ENCODE data around the gene POLR1H.
A peak's percentile ranks its signal among the peaks of the same experiment; 100 is the strongest.

Gene POLR1H

DNA sequence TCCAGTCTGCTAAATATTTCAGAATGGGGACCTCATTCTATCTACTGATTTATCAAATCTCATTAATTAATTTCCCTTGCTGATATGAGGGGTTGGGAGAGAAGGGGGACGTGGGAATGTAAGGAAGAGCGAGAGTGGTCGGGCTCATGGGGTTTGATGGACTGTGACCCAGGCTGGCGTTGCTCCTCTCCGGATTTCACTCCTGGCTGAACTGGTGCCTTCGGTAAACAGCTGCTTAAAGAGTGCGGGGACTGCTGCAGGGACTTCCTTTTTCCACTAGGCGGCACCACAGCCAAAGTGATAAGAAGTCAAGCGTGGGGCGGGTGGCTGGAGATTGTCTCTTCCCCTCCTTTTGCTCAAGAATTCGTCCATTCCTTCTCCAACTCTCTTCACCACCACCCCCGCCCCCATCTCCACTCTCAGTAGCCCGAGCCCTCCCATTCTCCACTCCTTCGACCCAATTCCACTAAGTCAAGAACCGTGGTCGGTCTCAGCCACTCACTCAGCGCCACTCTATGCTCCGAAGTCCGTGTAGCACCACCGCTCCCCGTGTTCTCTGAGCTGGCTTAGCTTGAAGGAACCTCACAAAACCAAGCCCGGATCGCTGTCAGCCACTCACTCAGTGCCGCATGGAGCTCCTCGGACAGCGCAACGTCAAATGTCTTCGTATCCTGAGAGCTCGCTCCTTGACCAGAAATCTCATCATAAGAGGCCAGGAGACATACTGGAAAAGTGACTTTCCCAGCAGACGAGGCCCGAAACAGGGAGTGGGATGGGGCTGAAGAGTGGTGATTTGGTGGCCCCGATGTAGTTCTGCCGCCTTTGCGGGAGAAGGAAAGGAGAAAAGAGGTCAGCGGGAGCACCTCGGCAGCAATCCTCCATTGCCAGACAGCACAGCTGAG, 42.2 kb downstream of the POLR1H start:
- TF ChIP-seq, protein P1, sequence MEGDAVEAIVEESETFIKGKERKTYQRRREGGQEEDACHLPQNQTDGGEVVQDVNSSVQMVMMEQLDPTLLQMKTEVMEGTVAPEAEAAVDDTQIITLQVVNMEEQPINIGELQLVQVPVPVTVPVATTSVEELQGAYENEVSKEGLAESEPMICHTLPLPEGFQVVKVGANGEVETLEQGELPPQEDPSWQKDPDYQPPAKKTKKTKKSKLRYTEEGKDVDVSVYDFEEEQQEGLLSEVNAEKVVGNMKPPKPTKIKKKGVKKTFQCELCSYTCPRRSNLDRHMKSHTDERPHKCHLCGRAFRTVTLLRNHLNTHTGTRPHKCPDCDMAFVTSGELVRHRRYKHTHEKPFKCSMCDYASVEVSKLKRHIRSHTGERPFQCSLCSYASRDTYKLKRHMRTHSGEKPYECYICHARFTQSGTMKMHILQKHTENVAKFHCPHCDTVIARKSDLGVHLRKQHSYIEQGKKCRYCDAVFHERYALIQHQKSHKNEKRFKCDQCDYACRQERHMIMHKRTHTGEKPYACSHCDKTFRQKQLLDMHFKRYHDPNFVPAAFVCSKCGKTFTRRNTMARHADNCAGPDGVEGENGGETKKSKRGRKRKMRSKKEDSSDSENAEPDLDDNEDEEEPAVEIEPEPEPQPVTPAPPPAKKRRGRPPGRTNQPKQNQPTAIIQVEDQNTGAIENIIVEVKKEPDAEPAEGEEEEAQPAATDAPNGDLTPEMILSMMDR (IDR thresholded peaks at IDR 0.05; ENCODE audit: insufficient read depth, low read depth, low read length, missing control alignments) = peak; percentile 98
- H3K4me3 ChIP-seq (ENCODE audit: low read depth, low read length) = peak overlapping the region; percentile 33
- peak; percentile 91 for DNase-seq (ENCODE audit: low read depth)

DNA sequence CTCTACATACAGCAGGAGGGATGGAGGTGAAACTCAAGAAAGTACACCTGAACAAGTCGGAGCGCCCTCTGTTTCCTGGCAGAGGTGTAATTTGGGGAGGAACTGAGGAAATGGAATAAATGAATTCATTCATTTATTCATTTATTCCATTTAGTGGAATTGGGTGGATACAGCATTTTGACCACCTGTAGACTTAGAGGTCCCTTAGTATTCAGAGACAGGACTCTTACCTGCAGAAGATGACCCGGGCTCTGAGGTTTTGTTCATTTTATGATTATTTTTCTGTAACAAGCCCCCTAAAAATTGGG, 42.8 kb downstream of the POLR1H start:
- H3K4me3 ChIP-seq (ENCODE audit: low read depth, low read length) = no peak overlapping the region
- TF ChIP-seq, protein P1 (IDR thresholded peaks at IDR 0.05; ENCODE audit: insufficient read depth, low read depth, low read length, missing control alignments) = no peak
- no peak for DNase-seq (ENCODE audit: low read depth)

DNA sequence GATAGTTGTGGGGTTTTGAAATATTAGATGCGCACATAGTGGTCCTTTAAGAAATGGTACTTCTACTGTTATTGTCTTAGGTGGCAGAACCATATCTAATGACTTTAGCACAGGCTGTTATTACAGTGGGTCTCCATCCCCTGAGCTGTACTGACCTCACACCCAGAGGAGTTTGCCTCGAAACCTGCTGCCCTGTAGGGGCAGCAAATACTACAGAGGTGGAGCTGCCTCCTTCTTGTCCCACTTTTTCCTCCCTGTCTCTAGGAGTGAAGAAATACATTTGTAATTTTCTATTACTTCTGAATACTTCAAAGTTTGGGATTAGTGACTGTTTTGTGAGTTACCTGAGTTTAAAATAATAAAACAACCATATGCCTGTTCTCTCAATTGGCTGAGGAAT, 43.6 kb downstream of the POLR1H start:
- no peak for DNase-seq (ENCODE audit: low read depth)
- TF ChIP-seq, protein P1 (IDR thresholded peaks at IDR 0.05; ENCODE audit: insufficient read depth, low read depth, low read length, missing control alignments) = no peak
- no peak overlapping the region for H3K4me3 ChIP-seq (ENCODE audit: low read depth, low read length)

DNA sequence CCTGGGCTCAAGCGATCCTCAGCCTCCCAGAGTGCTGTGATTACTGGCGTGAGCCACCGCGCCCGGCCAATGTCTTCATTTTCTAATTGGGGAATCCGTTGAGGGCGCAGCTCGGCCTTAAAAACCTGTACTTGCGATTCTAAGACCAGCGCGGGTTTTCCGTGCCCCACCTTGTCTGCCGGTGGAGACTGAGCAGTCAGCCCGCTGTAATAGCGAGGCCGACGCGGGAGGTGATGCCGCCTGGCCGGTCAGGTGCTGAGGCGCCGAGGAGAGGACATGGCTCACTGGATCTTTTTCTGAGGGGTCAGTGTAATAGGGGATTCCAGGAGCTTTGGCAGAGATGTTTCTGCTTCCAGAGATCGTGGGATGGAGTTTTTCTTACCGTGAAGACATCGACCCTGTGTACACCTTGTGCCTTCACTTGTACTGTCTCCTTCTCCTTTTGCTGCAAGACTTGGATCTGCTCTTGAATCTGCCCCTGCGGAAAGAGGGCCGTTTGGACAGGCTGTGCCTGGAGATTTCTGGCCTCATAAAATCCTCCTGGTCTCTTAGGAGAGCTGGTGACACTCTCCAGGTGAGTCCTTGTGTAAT, 50.3 kb downstream of the POLR1H start:
- TF ChIP-seq, protein P1 (IDR thresholded peaks at IDR 0.05; ENCODE audit: insufficient read depth, low read depth, low read length, missing control alignments) = no peak
- no peak overlapping the region for H3K4me3 ChIP-seq (ENCODE audit: low read depth, low read length)
- no peak for DNase-seq (ENCODE audit: low read depth)

DNA sequence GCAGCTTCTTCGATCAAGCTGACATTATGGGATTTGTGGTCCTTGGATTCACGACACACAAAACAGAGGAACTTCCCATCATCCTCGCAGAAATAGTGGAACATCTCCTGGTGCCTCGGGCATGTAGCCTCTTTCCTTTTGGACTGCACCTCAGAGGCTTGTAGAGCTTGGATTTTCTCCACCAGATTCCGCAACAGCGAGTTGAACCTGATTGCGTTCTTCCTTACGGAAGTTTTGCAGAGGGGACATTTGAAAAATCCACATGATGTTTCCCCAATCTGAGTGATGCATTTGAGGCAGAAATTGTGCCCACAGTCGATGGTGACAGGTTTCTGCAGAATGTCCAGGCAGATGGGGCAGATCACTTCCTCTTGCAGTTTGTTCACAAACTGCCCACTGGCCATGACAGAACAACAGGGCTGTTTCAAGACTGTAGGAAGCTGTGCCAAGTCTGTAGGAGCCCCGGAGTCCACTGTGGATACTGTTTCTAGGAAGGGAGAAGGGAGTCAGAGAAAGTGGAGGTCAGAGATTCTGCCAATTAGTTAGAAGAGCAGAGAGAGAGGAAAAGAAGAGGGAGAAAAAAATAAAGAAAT, 51.4 kb downstream of the POLR1H start:
- no peak overlapping the region for H3K4me3 ChIP-seq (ENCODE audit: low read depth, low read length)
- no peak for DNase-seq (ENCODE audit: low read depth)
- TF ChIP-seq, protein P1 (IDR thresholded peaks at IDR 0.05; ENCODE audit: insufficient read depth, low read depth, low read length, missing control alignments) = no peak

DNA sequence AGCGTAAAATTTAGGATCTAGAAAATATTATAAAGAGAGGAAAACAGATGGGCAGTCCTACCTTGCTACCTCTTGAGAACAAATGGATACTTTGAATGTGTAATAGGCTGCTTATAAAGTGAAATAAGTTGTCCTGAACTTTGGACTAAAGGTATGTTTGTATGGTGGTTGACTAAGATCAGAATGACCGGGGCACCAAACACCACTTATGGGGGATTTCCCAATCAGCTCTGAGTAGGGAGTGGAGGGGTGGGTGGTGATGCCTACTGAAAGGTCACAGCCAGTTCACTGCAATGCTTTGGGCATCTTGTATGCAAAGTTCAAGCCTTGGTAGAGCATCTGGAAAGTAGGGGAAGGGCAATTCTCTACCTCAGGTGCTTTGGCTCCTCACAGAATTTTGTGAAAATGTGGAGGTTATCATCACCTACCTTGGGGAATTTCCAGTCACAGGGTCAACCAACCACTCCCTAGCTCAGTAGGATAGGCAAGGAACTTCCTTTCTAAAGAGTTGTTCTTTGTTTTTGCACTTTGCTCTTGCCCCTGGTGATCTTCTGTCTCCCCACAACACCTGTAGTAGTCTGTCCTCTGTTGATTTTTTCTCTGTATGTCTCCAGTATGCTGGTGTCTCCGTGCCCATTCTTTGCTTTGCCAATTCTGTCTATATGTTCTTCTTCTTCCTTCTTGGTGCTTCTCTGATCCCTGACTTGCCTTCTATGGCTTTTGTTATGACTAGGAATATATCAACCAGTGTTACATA, 52.1 kb downstream of the POLR1H start, which contains the start of gene TRIM31:
TRIM31 (minus strand) TSS at position 88 of the 757 bp plus-strand sequence. CDS start 285 bp downstream, outside the sequence.
- TF ChIP-seq, protein P1 (IDR thresholded peaks at IDR 0.05; ENCODE audit: insufficient read depth, low read depth, low read length, missing control alignments) = no peak
- H3K4me3 ChIP-seq (ENCODE audit: low read depth, low read length) = no peak within 1 kb of the TSS
- DNase-seq (ENCODE audit: low read depth) = peak; percentile 73
